Colonic mucosa (tissue), 4 donors: ENCODE measurements around the gene OTUD3. TPM values are rescaled to one million over a fixed set of nuclear protein-coding genes. Genes with fewer than 3 reads are reported as not detected.
"Not testable (repeated sequence)": the region's sequence is repeated elsewhere in the genome, so short reads cannot be mapped to it uniquely, and the experiment has no call there.

ENCODE experiments used
- DNase-seq: peaks from one replicate; pipeline ENCODE4 v3.0.0-alpha.2; 2020
- H3K27ac ChIP-seq: fragments of 200-600 bp; one replicate; pipeline ENCODE4 v1.8.0; 2021
- H3K27me3 ChIP-seq: fragments of 200-600 bp; one replicate; pipeline ENCODE4 v1.8.0; 2021
- H3K36me3 ChIP-seq: fragments of 200-600 bp; one replicate; pipeline ENCODE4 v1.8.0; 2021
- H3K4me1 ChIP-seq: fragments of 200-600 bp; one replicate; pipeline ENCODE4 v1.8.0; 2021; ENCODE audit warnings: mild to moderate bottlenecking
- H3K4me3 ChIP-seq: fragments of 200-600 bp; one replicate; pipeline ENCODE4 v1.8.0; 2021
- H3K9ac ChIP-seq, 2 donors: one replicate each; pipeline ENCODE4 v1.7.0; 2013; ENCODE audit warnings: control low read depth in 2 of 2, low read depth in 2 of 2, low read length in 2 of 2
- H3K9me3 ChIP-seq: fragments of 200-600 bp; one replicate; pipeline ENCODE4 v1.8.0; 2021
- intact Hi-C: fragments of 100-400 bp; cut with DNase I; formaldehyde crosslinking; loops from one replicate; pipeline ENCODE4 v1.14.1; 2022
- total RNA-seq, 2 donors: library from RNA; stranded (reverse); fragmentation: NEBNext Ultra II Directional in 1 of 2; extraction: Animal tissue kit (Norgen Biotek cat#: 25700) in 1 of 2; gene quantifications; one replicate each; pipeline ENCODE4 v1.2.1, GENCODE V29; 2021
- TF ChIP-seq, protein P1 (sequence below): fragments of 200-600 bp; IDR thresholded peaks from one replicate; pipeline ENCODE4 v1.8.0; 2022; ENCODE audit warnings: antibody characterized with exemption, mild to moderate bottlenecking
- donor health status: healthy.
- donor health status: DM: no; HTN: no; CAD: no.
- donor health status: DM: no; HTN: no; CAD: no.

OTUD3 gene
- total RNA-seq, 2 donors from 2014 or later, result 9.6 to 15.6 TPM

DNA sequence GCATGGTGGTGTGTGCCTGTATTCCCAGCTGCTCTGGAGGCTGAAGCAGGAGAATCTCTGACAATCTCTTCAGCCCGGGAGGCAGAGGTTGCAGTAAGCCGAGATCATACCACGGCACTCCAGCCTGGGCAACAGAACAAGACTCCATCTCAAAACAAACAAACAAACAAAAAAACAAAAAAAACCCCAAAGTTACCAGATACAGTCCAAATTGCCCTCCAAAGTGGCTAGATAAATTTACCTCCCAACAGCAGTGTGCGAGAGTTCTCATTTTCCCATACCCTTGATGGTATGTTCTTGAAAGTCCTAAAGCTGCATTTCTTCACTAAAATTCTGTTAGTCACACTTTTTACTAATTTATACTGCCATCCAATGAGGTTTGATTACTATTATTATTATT, 3.0 kb upstream of the OTUD3 start:
- intact Hi-C loops, result no loop called here

DNA sequence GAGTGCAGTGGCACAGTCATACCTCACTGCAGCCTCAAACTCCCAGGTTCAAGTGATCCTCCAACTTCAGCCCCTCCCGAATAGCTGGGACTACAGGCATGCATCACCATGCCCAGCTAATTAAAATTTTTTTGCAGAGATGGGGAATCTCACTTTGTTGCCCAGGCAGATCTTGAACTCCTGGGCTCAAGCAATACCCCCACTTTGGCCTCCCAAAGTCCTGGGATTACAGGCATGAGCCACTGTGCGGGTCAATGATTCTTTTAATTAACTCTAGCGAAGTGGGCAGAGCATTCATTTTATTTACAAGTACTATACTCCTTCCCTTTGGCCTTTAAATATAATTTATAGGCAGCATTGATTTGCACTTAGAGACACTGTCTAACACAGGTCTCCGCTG, 2.5 kb upstream of the OTUD3 start:
- Histone ChIP-seq H3K27me3 (no peaks in the 10 kb centered on the region), H3K4me1 (no peaks in the 10 kb centered on the region), H3K27ac (no peak overlapping the region), H3K36me3 (no peaks in the 10 kb centered on the region), H3K9ac (no peak overlapping the region), H3K9me3 (no peaks in the 10 kb centered on the region), H3K4me3 (no peak overlapping the region)
- intact Hi-C loops, result loop anchor here (5.0 kb wide), 2 partner anchors 117 to 162 kb away; no protein-coding TSS in a partner anchor
- no peak for DNase-seq
- TF ChIP-seq, protein P1, sequence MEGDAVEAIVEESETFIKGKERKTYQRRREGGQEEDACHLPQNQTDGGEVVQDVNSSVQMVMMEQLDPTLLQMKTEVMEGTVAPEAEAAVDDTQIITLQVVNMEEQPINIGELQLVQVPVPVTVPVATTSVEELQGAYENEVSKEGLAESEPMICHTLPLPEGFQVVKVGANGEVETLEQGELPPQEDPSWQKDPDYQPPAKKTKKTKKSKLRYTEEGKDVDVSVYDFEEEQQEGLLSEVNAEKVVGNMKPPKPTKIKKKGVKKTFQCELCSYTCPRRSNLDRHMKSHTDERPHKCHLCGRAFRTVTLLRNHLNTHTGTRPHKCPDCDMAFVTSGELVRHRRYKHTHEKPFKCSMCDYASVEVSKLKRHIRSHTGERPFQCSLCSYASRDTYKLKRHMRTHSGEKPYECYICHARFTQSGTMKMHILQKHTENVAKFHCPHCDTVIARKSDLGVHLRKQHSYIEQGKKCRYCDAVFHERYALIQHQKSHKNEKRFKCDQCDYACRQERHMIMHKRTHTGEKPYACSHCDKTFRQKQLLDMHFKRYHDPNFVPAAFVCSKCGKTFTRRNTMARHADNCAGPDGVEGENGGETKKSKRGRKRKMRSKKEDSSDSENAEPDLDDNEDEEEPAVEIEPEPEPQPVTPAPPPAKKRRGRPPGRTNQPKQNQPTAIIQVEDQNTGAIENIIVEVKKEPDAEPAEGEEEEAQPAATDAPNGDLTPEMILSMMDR, result no peak

More for the DNA sequence above, 3.0 kb upstream of the OTUD3 start:
- Histone ChIP-seq H3K4me1 (no peaks in the 10 kb centered on the region), H3K27ac (no peak overlapping the region), H3K4me3 (no peak overlapping the region), H3K36me3 (no peaks in the 10 kb centered on the region), H3K9me3 (no peaks in the 10 kb centered on the region), H3K27me3 (no peaks in the 10 kb centered on the region), H3K9ac (no peak overlapping the region)
- no peak for DNase-seq
- TF ChIP-seq, protein P1, result no peak

DNA sequence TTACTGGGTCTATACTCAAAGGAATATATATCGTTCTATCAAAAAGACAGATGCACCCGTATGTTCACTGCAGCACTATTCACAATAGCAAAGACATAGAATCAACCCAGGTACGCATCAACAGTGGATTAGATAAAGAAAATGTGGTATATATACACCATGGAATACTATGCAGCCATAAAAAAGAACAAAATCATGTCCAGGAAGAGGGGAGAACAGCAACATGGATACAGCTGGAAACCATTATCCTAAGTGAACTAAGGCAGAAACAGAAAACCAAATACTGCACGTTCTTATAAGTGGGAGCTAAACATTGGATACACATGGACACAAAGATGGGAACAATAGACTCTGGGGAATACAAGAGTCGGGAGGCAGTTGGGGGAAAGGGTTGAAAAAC, 1.4 kb upstream of the OTUD3 start:
- H3K4me3 ChIP-seq, H3K9me3 ChIP-seq, H3K9ac ChIP-seq, H3K36me3 ChIP-seq, H3K27me3 ChIP-seq, H3K4me1 ChIP-seq, H3K27ac ChIP-seq, DNase-seq: not testable (repeated sequence)
- intact Hi-C loops, result loop anchor here (5.0 kb wide), 2 partner anchors 119 to 164 kb away; no protein-coding TSS in a partner anchor

DNA sequence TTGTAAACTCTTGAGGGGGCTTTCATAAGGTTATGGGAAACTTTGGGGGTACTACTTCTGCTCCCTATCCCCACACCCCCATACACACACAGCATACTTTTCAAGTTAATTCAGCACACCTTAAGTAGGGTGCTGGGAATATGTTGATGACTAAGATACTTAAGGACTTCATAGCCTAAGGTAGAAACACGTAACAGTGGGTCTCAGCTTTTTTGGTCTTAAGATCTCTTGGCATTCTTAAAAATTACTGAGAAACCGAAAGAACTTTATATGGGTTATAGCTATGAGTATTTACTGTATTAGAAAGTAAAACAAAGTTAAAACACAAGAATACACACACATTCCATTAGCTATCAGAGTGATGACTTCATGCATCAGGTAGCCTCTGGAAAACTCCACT, 2.1 kb downstream of the OTUD3 start:
- H3K36me3 ChIP-seq, result no peaks in the 10 kb centered on the region
- intact Hi-C loops, result loop anchor here (5.0 kb wide), 2 partner anchors 122 to 167 kb away; no protein-coding TSS in a partner anchor
- H3K9ac ChIP-seq, result no peak overlapping the region
- H3K27me3 ChIP-seq, result no peaks in the 10 kb centered on the region
- no peak for DNase-seq
- no peak overlapping the region for H3K27ac ChIP-seq
- no peaks in the 10 kb centered on the region for H3K9me3 ChIP-seq
- TF ChIP-seq, protein P1, result no peak
- H3K4me1 ChIP-seq, result no peaks in the 10 kb centered on the region
- H3K4me3 ChIP-seq, result no peak overlapping the region

DNA sequence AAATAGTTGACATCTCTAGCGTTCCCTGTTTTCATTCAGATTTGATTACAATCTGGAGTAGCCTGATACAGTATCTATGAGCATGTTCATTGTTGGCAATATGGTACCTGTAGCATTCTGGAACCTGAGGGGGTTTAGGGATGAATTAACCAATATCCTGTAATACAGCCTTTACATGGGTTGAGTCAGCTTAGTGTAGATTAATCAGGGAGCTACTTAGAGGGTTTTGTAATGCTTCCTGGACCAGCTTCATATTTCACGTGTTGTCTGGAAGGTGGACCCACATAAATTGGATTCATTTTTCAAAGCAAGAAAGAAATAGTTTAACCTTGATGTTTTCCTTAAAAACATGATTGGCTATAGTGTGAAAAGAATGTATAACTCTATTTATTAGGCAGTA, 3.6 kb downstream of the OTUD3 start:
- TF ChIP-seq, protein P1, result no peak
- no peak for DNase-seq
- H3K4me3 ChIP-seq, result no peak overlapping the region
- no peaks in the 10 kb centered on the region for H3K4me1 ChIP-seq
- H3K36me3 ChIP-seq, result peaks cover 4% of the 10 kb centered on the region
- H3K9ac ChIP-seq, result no peak overlapping the region
- no peaks in the 10 kb centered on the region for H3K27me3 ChIP-seq
- no peak overlapping the region for H3K27ac ChIP-seq
- intact Hi-C loops, result no loop called here
- no peaks in the 10 kb centered on the region for H3K9me3 ChIP-seq

DNA sequence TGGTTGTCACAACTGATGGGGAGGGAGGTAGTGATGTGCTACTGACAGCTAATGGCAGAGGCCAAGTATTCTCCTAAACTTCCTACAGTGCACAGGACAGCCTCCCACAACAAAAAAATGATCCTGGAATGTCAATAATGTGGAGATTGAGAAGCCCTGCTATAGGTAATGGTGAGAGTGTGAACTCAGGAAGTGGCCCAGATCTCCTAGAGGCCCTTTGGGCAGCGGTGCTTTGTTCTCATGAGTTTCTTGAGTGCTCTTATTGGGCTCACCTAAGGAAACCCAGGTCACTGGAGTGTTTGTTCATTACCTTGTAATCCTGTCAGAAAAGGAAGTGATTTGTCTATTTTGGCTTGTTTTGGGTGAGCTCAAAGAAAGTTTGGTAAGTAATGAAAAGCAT, 5.9 kb downstream of the OTUD3 start:
- Histone ChIP-seq H3K36me3 (peaks cover 4% of the 10 kb centered on the region), H3K4me3 (no peak overlapping the region), H3K4me1 (no peaks in the 10 kb centered on the region), H3K9me3 (no peaks in the 10 kb centered on the region), H3K27me3 (no peaks in the 10 kb centered on the region), H3K9ac (no peak overlapping the region), H3K27ac (no peak overlapping the region)
- TF ChIP-seq, protein P1, result no peak
- no peak for DNase-seq
- intact Hi-C loops, result no loop called here
